SKM-1 treated with dmso at 0.1 percent for 144 hours (cell line): Measurements from ENCODE around the gene WNT7A.
"Not testable (repeated sequence)": the region's sequence is repeated elsewhere in the genome, so short reads cannot be mapped to it uniquely, and the experiment has no call there.

Experiments
- DNase-seq: peaks from one replicate; lab custom pipeline; 2025; ENCODE audit not compliant: unreplicated experiment; lab: John Stamatoyannopoulos, UW

Gene WNT7A

GRCh38 chr3:13879946-13880810 lies at the start of gene WNT7A:
Gene WNT7A, minus strand, starts transcription at chr3:13880071. Its CDS starts 255 bp downstream, at chr3:13879816.
- DNase-seq = no peak

- DNase-seq = not testable (repeated sequence)
Observed at GRCh38 chr3:13928741-13929140, 48.9 kb upstream of the WNT7A start.

DNA sequence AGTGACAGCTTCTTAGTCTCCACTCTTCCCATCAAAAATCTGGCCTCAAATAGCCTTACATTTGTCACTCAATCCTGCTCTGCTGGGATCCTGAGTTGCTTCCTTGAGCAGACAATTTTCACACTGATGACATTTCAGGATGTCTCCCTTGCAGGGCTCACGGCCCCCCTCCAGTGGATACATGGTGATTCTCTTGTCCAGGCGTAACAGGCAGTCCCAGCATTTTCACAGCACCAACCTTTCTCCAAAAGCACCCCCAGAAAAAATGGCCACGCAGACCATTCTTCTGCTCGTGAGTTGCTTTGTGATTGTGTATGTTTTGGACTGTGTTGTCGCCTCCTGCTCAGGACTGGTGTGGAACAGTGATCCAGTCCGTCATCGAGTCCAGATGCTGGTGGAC lies 47.4 kb upstream of the WNT7A start:
- no peak for DNase-seq

DNA sequence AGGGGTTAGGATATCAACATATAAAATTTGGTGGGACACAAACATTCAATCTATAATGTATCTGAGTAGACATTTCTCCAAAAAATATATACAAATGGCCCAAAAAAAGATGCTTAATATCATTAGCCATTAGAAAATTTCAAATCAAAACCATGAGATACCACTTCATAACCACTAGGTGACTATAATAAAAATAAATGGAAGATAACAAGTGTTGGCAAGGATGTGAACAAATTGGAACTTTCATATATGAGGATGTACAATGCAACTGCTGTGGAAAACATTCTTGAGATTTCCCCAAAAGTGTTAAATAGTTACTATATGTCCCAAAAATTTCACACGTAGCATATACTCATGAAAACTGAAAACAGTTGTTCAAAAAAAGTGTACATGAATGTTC lies 36.5 kb upstream of the WNT7A start:
- no peak for DNase-seq

- DNase-seq = no peak
Observed at GRCh38 chr3:13902648-13903238, 22.9 kb upstream of the WNT7A start.

DNA sequence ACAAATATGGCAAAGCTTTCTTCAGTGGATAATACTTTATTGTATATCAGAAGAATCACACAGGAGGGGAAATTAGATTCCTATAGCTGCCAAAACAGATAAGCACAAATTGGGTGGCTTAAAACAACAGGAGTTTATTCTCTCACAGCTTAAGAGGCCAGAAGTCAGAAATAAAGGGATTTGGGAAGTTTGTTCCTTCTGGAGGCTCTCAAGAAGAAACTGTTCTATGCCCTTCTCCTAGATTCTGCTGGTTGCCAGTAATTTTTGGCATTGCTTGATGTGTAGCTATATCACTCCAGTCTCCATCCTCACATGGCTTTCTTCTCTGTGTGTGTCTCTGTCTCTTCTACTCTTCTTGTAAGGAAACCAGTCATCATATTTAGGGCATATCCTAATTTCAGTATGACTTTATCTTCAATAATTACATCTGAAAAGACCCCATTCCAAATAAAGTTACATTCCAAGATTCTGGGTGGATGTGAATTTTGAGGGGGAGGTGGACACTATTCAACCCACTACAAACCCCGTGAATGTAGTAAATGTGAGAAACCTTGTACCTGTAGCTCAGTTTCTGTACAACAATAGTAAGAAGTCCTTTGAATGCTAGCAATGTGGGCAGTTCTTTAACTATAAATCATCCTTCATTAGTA lies 22.2 kb upstream of the WNT7A start:
- no peak for DNase-seq

DNA sequence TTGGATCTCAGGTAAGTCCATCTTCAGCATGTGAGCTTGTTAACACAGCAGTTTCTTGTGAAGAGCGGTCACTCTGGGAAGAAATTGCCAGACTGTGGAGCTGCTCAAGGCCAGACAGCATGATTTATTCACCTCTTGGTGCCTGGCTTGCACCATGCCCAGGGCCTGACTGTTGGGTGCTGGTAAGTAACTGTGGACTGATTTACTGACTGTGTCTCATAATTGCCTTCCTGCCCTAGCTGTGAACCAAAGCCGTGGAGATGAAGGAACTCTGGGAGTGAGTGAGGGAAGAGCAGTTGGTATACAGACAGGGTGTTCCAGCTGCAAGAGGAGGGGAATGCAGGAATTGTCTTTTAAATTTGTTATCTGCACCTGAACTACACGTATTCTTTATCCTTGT lies 18.5 kb upstream of the WNT7A start:
- DNase-seq = no peak

- peak; percentile 57 for DNase-seq
Observed at GRCh38 chr3:13896473-13897154, 16.7 kb upstream of the WNT7A start.

GRCh38 chr3:13895155-13896105 lies 15.6 kb upstream of the WNT7A start:
- peak; percentile 57 for DNase-seq

- DNase-seq = no peak
Observed at GRCh38 chr3:13894807-13895154, 14.9 kb upstream of the WNT7A start.

DNA sequence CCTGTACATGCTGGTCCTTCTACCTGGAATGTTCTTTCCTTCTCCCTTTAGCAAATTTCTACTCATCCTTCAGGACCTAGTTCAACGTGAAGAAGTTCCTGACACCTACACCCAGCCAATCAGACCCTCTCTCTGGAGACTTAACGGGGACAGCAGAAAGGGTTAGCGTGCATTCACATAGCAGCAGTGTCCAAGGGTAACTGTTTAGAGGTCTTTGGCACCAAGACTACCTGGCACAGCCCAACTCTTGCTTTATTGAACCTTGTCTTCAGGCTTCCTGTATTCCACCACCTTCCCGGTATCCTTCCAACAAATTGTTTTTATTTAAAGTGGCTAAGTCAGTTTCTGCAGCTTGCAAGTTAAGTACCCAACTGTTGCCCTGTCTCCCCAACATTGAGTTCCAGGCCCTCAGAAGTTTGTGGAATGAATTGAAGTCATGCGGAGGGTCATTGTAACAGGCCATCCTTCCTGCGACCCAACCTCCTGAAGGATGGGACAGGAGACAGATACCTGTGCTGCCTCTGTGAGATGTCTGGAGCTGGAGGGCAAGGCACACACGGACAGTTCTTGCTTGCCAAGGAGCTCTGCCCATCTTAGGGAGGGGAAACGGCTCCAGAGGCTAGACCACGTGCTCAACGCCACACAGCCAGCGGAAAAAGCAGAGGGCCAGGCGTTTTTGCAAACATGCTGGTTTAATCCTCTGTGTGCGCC lies 14.4 kb upstream of the WNT7A start:
- no peak for DNase-seq

- DNase-seq = no peak
Observed at GRCh38 chr3:13892304-13892703, 12.4 kb upstream of the WNT7A start.

- DNase-seq = no peak
Observed at GRCh38 chr3:13891492-13892073, 11.7 kb upstream of the WNT7A start.

GRCh38 chr3:13891017-13891392 lies 11.1 kb upstream of the WNT7A start:
- DNase-seq = no peak

DNA sequence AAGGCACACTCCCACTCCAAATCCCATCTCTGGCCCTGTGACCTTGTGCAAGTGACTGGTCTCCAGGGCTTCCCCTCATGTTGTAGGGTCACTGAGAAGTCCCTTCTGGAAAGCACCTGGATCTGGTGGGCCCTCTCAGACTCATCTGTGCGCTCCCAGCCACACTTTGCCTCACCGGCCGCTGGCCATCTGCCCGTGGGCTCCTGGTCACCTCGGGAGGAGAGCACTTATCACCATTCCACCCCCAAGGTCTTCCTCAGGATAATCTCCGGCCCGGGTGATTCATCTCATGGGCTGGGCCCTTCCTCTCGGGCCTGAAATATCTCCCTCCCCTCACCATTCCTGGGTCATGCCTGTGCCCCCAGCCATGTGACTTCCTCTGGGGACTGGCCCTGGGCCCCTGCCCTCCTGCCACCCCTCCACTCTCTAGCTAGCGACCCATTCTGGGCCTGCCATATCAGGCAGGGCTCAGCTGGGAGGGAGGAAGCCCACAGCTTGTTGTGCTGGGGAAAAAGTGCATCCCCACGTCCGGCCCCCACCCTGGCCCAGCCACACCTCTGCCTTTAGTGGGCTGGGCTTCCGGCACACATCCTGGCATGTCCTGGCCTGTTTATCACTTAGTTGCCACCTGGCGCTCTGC lies 10.6 kb upstream of the WNT7A start:
- no peak for DNase-seq

GRCh38 chr3:13888576-13888975 lies 8.7 kb upstream of the WNT7A start:
- no peak for DNase-seq

DNA sequence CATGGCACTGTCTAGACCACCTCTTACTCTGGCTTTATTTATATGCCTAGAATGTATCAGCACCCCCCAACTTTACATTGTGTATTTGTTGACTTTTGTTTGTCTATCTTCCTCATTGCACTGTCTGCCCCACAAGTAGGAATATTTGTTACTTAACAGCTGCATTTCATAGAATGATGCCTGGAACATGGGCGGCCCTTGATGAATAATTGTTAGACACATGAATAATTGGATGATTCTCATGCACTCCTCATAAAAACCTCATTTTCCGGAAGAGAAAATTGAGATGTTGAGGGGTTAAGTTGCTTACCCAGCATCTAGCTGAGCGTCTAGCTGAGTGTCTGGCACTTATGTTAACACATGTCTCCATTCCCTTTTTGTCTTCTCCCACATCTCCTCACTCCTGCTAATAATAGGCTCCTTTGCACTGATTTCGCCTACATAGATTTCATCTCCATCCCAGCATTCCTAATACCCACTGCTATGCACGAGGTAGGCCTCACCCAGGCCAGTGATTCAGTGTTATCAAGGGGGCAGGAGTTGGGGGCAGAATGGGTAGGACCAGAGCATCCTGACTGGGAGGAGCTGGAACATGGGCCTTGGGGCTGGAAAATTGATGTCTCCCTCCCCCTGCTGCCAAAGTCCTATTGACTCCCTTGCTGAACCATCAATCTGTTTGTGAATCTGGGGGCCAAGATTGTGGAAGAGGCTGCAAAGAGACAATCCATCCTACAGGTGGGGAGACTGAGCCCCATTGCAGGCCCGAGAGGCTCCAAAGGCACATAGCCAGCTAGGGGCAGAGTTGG lies 7.8 kb upstream of the WNT7A start:
- DNase-seq = no peak

DNA sequence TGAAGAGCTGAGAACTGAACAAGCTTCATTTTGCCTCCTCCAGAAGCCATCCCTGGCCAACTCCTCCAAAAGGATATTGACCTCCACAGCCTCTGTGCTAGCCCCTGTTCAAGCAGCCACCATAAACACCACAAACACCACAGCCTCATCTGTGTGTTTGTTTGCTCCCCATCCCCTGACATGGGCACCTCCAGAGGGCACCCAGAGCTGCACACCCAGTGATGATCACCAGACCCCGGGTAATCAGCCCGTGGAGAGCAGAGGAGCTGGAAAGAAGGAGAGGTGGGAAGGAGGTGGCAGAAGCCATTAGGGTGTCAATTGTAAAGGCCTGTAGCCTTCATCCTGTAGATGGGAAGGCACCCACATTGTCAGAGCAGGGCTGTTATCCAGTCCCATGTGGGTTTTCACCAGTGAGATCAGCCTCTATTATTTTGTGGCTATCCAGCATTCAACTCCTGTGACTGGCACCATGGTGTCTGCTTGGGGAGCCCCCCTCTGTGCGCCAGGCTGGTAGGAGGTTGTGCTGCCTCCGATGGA lies 6.8 kb upstream of the WNT7A start:
- DNase-seq = no peak
